Dermis blood vessel endothelial cell (primary cell): Measurements from ENCODE around the gene ARHGAP6. TPM values are rescaled to one million over a fixed set of nuclear protein-coding genes. Genes with fewer than 3 reads are reported as not detected.
A peak's percentile ranks its signal among the peaks of the same experiment; 100 is the strongest.

ENCODE experiments used
- DNase-seq: peaks from one replicate; pipeline ENCODE4 v3.0.0; 2010
- total RNA-seq: library from RNA; depleted of rRNA; stranded (reverse); fragments of >200 nt; gene quantifications from 2 replicates; pipeline ENCODE4 v1.2.3, GENCODE V29; 2014

ARHGAP6 gene
- total RNA-seq, 1 donor from 2014 or later: 0.17 TPM

GRCh38 chrX:11458170-11458569 lies 207.6 kb downstream of the ARHGAP6 start:
- DNase-seq: no peak

GRCh38 chrX:11451151-11451550 lies 214.6 kb downstream of the ARHGAP6 start:
- DNase-seq: no peak

- DNase-seq: no peak
Measured at GRCh38 chrX:11450354-11450753, 215.4 kb downstream of the ARHGAP6 start.

DNA sequence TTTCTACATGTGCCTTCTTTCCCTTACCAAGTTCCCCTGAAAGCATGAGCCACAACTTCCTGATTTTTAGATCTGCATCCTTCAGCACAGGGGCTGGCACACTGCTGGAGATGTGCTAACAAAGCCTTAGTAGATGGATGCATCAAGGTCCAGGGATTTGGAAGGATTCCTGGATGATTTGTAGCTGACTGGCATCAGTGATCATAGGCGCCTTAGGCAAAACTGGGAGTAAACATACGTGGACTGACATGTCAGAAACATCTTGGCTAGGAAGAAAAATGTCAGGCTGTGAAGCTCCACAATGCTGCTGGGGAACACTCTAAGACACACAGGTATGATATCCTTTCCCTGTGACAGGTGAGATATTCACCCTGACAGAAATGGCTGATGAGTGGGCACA lies 216.1 kb downstream of the ARHGAP6 start:
- no peak for DNase-seq

DNA sequence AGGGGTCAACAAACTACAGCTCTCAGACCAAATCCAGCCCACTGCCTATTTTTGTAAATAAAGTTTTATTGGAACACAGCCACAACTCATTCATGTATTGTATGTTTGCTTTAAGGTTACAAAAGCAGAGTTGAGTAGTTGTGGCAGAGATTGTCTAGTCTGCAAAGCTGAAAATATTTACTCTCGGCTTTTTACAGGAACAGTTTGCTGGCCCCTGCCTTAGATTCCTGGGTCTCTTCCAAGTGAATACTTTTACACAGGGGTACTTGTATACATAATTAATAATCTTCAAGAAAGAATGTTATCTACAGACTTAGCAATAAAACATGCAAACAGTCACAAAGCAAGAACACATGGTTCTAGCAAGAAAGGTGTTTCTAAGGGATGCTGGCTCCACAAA lies 218.3 kb downstream of the ARHGAP6 start:
- DNase-seq: no peak

GRCh38 chrX:11446949-11447348 lies 218.8 kb downstream of the ARHGAP6 start:
- DNase-seq: no peak

GRCh38 chrX:11446336-11446735 lies 219.4 kb downstream of the ARHGAP6 start:
- DNase-seq: no peak

DNA sequence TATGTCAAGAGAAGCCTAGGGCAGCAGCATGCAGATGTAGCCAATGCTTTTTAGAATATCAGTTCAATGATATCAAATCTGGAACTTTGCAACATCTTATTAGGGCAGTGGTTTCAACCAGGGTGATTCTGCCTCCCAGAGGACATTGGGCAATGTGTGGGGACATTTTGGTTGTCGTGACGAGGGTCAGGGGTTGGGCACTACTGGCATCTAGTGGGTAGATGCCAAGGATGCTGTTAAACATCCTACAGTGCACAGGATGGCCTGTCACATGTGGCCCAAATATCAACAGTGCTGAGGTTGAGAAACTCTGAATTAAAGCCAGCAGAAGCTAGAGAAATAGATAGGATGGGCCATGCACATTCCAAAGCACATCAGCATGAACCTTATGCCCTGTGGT lies 220.2 kb downstream of the ARHGAP6 start:
- DNase-seq: no peak

DNA sequence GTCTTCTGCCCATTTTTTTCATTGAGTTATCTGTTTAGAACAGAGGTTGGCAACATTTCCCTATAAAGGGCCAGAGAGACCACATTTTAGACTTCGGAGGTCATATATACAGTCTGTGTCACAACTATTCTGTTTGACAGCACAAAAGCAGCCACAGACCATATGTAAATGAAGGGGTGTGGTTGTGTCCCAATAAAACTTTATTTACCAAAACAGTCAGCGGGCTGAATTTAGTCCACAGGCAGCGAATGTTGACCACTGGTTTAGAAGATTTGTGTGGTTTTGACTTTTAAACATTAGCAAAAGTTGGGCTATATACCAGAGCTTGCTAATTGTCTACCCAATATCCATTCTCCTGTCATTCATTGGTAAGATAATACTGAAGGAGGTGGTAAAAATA lies 221.7 kb downstream of the ARHGAP6 start:
- no peak for DNase-seq

GRCh38 chrX:11439846-11440245 lies 225.9 kb downstream of the ARHGAP6 start:
- DNase-seq: no peak

DNA sequence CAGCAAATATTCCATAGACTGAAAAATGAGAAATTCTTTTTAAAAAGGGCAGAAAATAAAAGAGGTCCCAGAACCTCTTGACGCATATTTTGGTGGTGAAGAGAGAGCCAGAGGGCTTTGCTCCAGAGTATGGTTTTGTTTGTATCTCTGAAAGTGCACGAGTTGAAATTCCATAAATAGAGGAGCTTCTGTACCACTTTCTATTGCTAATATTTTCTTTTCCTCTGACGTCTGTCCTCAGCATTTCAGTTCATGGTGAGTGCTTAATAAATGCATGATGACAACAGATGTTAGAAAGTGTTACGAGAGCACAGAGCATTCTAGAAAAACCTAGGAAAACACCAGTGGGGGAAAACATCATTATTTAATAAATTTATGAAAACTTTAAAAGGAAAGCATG lies 227.0 kb downstream of the ARHGAP6 start:
- no peak for DNase-seq

DNA sequence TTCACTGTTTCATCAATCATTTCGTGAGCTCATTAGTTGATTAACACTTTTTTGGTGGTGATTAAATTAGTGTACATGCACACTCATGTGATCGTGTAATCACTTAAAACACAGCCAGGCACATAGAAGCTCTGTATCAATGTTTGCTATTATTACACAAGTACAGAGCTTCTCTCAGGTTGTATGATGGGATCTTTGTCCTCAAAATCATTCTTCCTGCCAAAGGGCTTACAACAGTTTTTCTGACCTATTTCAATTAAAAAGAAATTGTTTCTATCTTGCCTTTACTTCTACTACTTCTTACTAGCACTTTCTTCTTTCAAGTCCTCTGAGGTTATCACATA lies 227.4 kb downstream of the ARHGAP6 start:
- DNase-seq: no peak

DNA sequence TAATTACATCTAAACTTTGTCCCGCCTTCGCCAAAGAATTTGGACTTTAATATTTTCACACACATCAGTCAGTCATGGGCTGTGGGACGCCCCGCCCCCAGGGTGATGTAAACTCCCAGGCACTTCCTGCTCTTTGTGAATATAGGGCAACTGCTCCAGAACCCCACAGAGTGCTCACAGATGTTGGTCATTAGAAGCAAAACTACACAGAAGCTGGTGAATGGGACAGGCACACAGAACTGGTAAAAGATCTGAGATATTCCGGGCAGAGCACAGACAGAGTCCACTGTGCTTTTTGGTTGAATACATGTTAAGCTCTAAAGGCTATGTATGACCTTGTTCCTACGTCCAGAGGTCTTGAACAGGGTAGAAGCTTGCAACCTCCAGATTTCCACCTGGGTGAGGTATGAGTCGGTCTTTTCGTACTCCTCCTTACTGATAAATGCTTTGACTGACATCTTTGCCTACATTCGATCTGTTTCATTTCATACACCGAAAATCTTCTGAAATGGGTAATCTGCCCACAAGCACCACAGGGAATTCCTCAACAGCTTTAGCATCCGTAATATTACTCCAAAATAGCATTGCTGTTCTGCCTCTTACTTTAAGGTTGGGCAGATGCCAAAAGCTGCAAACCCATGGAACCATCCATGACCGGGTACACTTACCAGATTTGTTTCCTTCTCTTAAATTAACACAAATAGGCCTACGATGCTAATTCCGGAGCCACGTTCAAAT lies 227.9 kb downstream of the ARHGAP6 start:
- DNase-seq: peak; percentile 52

GRCh38 chrX:11435568-11435967 lies 230.2 kb downstream of the ARHGAP6 start:
- no peak for DNase-seq

DNA sequence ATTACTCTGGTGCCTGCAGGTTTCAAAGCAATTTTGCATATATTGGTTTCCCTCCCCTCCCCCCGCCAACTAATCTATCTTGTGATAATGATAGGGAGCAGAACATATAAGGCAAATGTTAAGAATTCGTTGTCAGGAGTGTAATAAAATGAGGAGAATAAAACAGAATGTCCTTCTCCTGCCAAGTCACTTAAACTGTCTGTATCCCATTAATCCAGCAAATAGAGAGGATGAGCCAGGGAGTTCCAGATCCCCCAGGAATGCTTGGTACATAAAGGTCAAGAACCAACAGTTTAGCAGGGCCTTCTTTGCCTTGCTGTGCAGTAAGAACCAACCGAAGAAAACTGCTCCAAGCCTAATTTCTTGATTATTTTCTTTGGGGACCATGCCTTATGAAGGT lies 231.1 kb downstream of the ARHGAP6 start:
- no peak for DNase-seq

GRCh38 chrX:11431786-11432185 lies 233.9 kb downstream of the ARHGAP6 start:
- no peak for DNase-seq

DNA sequence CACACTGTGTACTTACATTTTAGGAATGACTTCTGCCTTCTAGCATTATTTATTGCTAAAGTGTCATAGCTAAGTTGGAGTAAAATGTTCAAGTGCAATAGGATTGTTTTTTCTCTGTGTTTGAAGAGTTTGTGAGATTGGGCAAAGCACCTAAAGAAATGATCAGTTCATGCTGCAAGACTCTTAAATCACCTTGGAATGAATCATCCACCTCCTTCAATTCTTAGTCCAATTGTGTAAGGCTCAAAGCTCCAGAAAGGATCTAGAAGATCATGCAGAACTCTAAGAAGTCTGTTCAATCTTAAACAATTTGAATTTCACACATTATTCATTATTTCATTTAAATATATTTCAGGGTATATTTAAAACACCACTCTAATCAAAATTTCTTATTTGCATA lies 235.4 kb downstream of the ARHGAP6 start:
- no peak for DNase-seq

- DNase-seq: no peak
Measured at GRCh38 chrX:11429538-11430085, 236.1 kb downstream of the ARHGAP6 start.

DNA sequence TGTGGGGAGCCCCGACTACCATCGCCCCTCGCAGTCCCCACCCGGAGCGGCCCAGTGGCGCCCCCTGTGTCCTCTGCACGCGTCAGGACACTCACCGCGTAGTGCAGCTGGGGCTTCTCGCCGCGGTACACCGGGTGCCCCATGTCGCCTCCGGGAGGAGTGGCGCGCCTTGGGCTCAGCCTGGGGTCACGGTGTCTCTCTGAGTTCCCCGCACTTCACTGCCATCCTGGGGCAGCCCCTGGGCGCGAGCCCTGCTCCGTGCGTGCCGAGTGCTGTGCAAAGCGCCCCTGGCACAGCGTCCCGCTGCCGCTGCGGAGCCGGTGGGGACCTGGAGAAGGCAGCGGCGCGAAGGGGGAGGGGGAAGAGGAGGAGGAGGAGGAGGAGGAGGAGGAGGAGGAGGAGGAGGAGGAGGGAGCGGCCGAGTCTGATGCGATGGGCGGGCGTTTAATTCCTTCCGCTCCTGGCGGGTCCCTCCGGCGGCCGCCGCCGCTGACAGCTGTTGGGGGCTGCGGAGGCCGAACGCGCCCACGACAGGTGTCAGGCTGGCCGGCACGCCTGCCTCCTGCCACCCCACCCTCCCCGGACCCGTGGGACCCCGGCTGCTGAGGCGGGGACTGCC lies 238.2 kb downstream of the ARHGAP6 start:
- peak; percentile 11 for DNase-seq

- DNase-seq: no peak
Measured at GRCh38 chrX:11426712-11427452, 238.8 kb downstream of the ARHGAP6 start.

DNA sequence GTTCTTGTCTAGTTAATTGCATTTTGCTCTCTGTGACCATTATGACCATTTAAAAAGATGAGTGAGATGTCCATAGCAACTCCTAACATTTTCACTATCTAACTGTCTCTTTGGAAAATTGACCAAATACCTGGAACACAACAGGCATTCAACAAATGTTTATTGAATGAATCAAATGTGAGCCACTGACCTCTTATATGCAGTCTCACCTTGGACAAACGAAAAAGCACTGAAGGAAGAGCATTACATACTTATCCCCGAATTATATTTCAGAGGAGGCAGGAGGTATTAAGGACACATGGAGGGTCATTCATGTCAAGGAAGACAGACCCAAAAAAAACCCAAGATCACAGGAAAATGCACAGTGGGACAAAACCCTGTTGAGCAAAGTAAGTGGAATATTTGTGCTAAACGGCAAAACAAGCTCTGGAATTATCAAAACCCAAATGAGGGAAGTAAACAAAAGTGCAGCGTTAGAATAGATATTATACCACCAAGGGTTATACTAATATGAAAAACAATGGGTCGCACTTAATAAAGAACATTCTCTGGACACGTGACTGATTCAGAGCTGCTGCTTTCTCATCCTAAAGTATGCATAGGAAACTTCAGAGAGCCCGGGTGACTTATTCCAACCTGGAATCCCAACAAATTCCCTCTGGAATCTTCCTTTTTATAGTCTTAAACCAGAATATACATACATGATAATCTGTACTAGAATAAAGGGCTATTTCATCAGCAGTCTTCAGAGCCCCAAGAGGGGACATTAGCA lies 240.6 kb downstream of the ARHGAP6 start:
- DNase-seq: no peak

DNA sequence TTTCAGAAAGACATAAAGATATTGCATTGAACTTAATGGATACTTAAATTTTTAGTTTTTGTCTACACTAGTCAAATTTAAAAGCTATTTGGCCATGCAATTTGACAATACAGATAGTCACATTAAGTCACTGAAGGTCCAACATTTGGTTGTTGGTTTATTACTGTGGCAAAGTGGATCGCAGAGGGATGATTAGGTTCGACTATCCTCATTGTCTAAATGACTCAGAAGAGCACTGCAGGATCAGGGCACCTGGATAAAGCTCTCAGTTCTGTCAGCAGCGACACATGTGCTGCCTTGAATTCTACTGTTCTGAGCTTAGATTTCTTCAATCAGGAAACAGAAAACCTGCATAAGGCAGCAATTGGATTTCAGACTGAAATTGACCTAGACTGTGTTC lies 241.8 kb downstream of the ARHGAP6 start:
- DNase-seq: no peak

DNA sequence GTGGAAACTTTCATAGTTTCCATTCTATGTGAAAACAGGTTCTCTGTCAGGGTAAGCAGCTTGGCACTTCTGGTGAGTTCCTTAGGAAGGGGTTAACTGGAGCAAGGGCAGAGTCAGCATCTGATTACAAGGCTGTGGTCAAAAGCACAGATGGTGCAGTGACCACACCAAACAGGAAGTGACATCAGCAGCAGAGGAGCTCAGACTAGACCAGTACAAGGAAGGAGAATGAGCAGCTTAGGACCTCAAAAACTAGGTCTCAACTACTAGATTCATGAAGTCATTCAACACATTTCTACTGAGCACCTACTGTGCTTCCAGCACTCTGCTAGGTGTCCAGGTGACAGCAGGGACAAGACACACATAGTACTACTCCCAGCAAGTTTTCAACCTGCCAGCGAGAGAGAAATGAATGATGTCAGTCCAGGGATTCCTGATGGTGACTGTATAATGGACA lies 242.3 kb downstream of the ARHGAP6 start:
- peak; percentile 29 for DNase-seq
